ENCODE data around the gene ERC2.
A peak's percentile ranks its signal among the peaks of the same experiment; 100 is the strongest.

ERC2 gene

DNA sequence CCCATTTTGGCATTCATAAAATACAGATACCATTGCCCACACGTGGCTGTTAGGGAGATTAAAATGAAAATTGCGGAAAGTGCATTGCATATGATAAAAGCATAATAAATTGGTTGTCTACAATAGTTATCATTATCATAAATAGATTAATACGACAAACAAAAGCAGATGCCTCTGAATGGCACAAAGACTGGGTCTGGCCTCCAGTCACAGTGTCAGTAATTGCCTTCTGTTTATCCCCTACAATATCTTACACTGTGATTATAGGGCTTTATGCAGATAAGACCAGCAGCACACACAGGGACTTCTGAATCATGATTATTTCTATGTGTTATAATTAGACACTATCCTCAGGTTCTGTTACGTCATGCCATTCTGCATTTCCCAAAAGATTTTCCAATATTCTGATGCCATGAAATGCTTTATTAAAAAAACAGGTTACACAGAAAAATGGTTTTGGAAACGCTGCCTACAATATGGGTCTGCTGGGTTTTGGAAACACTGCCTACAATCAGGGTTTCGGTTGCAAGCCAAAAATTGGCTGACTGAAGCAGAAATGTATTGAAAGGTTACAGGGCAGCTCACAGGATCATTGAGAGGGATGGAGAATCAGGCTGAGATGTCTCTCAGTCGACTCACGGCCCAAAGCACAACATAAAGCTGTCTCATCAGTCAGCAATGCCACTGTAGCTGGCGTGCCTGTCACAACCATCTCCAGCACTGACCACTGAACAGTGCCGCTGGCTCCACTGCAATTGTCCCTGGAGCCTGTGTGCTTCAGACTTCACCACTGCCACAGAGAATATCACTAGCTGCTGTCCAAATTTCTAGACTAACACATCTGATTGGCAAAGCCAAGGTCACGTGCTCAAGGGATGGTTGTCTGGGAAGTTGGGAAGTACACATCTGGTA lies 248.1 kb downstream of the ERC2 start:
- TF ChIP-seq, protein P1, sequence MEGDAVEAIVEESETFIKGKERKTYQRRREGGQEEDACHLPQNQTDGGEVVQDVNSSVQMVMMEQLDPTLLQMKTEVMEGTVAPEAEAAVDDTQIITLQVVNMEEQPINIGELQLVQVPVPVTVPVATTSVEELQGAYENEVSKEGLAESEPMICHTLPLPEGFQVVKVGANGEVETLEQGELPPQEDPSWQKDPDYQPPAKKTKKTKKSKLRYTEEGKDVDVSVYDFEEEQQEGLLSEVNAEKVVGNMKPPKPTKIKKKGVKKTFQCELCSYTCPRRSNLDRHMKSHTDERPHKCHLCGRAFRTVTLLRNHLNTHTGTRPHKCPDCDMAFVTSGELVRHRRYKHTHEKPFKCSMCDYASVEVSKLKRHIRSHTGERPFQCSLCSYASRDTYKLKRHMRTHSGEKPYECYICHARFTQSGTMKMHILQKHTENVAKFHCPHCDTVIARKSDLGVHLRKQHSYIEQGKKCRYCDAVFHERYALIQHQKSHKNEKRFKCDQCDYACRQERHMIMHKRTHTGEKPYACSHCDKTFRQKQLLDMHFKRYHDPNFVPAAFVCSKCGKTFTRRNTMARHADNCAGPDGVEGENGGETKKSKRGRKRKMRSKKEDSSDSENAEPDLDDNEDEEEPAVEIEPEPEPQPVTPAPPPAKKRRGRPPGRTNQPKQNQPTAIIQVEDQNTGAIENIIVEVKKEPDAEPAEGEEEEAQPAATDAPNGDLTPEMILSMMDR (conservative IDR thresholded peaks at IDR 0.05; ENCODE audit: control insufficient read depth, insufficient read depth, low read depth, low read length), result no peak
- DNase-seq (ENCODE audit: low read depth), result no peak
- no peak overlapping the region for H3K4me3 ChIP-seq (ENCODE audit: control insufficient read depth, low read depth, low read length)

DNA sequence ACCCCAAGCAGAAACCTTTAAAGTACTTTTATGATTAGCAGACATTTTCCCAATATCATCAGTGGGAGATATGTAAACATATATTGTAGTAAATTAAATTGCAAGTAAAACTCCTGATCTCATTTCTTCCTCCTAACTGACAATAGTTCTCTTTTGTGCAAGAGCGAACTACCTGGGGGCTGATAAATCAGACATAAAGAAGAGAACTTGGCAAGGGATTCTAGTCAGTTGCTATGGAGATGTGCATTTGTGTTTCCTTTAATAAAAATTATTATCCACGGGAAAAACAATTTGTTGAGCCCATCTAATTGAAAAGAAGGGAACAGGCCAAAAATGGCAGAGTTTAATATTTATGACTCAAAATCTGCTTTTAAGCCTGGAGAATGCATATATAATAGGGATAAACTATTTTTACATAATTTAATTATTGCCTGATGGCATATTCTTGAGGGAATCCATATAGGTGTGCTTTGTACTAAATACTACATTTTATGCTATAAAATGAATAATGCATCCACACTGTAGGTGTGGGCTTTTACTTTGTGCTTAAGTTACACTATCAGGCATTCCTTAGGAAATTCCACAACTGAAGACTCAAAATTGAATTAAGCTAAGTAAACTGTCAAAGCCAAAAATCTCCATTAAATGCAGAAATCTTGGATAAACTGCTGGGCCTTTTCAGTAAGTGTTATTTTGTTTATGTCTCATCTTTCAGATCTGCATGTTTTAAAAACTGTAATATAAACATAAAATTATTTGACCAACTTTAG lies 258.1 kb downstream of the ERC2 start:
- H3K4me3 ChIP-seq (ENCODE audit: control insufficient read depth, low read depth, low read length), result no peak overlapping the region
- no peak for DNase-seq (ENCODE audit: low read depth)
- TF ChIP-seq, protein P1 (conservative IDR thresholded peaks at IDR 0.05; ENCODE audit: control insufficient read depth, insufficient read depth, low read depth, low read length), result no peak

DNA sequence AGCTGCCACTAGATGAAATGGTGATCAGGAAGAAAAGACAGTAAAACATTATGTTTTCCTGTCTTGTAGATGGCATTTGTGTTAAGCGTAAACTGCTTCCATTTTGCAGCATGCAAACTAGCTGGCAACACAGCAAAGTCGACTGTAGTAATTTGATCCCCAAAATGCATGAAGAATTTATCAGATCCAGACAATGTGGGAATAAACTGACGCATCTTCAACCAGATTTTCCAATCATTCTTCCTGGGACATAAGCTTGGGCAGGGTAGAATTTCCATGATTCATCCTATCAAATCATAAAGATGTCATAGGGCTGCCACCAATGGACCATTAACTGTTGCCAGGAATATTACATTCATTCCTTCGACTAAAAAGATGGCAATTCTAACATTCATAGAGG lies 260.3 kb downstream of the ERC2 start:
- H3K4me3 ChIP-seq (ENCODE audit: control insufficient read depth, low read depth, low read length), result no peak overlapping the region
- DNase-seq (ENCODE audit: low read depth), result peak; percentile 6
- TF ChIP-seq, protein P1 (conservative IDR thresholded peaks at IDR 0.05; ENCODE audit: control insufficient read depth, insufficient read depth, low read depth, low read length), result no peak

DNA sequence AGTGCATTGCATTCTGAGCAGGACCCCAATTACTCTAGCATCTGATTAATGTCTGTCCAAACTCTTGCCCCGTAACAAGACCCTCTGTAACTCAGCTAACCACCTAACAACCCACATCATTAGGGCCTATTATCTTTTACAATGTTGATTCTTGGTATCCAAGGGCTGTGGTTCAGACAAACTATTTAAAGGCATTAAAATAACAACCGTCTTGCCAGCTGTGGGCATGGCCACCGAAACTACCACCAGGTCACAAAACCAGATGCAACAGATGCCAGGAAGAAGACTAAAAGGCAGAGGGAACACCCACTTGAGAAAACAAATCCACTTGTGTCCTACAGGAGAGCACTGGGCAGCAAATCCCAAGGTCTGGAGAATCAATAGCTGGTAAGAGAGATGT lies 262.9 kb downstream of the ERC2 start:
- H3K4me3 ChIP-seq (ENCODE audit: control insufficient read depth, low read depth, low read length), result no peak overlapping the region
- TF ChIP-seq, protein P1 (conservative IDR thresholded peaks at IDR 0.05; ENCODE audit: control insufficient read depth, insufficient read depth, low read depth, low read length), result no peak
- DNase-seq (ENCODE audit: low read depth), result no peak

DNA sequence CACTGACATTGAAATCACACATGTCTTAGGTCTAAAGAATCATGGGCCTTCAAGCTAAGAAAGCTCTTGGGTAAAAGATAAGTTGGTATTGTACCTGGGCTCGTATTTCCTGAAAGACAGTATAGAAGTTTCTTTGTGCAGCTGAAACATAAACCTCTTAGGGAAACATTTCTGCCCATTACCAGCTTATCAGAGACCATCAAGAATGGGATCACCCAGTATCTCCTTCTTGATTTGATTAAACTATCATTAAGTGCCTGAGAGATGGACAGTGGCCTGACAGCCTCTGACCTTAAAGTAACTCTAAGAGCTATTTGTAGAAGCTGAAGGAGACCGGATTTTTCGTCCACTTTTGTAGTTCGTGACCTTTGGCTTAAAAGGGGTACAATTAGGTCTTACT lies 265.3 kb downstream of the ERC2 start:
- TF ChIP-seq, protein P1 (conservative IDR thresholded peaks at IDR 0.05; ENCODE audit: control insufficient read depth, insufficient read depth, low read depth, low read length), result no peak
- no peak for DNase-seq (ENCODE audit: low read depth)
- no peak overlapping the region for H3K4me3 ChIP-seq (ENCODE audit: control insufficient read depth, low read depth, low read length)

DNA sequence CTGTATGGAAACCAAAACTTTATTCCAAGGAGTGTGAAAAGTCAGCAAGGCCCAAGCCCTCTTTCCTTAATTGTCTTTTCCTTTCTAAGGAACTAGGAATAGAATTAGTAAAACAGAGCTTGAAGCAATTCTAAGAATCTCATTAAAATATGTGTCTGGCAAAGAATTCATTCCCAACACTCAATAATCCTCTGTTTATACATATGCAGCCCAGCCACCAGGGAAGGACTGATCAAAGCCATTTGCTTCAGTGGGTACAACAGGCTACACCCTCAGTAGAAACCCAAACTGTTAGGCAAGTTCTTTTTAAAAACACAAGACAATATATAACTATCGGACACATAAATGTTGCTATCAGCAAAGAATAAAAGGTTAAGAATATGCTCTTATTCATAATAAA lies 266.9 kb downstream of the ERC2 start:
- no peak for DNase-seq (ENCODE audit: low read depth)
- H3K4me3 ChIP-seq (ENCODE audit: control insufficient read depth, low read depth, low read length), result no peak overlapping the region
- TF ChIP-seq, protein P1 (conservative IDR thresholded peaks at IDR 0.05; ENCODE audit: control insufficient read depth, insufficient read depth, low read depth, low read length), result no peak

Measured in fibroblast of mammary gland (primary cell).